ENCODE results near the gene GPR108.

- no peak for TF ChIP-seq GATA2 (IDR thresholded peaks at IDR 0.05; ENCODE audit: low read depth, low read length)
- no peak for TF ChIP-seq GATA3 (IDR thresholded peaks at IDR 0.05; ENCODE audit: low read depth, low read length)
Measured at GRCh38 chr19:6733338-6734095, 3.9 kb downstream of the GPR108 start.

Measured in SH-SY5Y (cell line).